Upper lobe of left lung (tissue), 6 donors: ENCODE results near the gene CAMSAP3. TPM values are rescaled to one million over a fixed set of nuclear protein-coding genes. Genes with fewer than 3 reads are reported as not detected.

Experiments used
- ATAC-seq, 2 donors: fragments of 200-7000 bp; cut with Tn5 transposase; one replicate each; pipeline ENCODE4 v1.9.1; 2022; ENCODE audit warnings: mild to moderate bottlenecking in 2 of 2, moderate library complexity in 2 of 2; ENCODE audit not compliant: low FRiP score in 2 of 2
- DNase-seq, 2 donors: peaks; one replicate each; pipeline ENCODE4 v3.0.0-alpha.2; 2019 to 2020
- H3K27ac ChIP-seq, 4 donors: fragments of 200-600 bp; sonication (generic); one replicate each; pipeline ENCODE4 v1.5.1; 2016 to 2019
- H3K27me3 ChIP-seq, 4 donors: fragments of 200-600 bp; sonication (generic); one replicate each; pipeline ENCODE4 v1.5.1; 2017 to 2019
- H3K36me3 ChIP-seq, 4 donors: fragments of 200-600 bp; sonication (generic); one replicate each; pipeline ENCODE4 v1.5.1; 2016 to 2019
- H3K4me1 ChIP-seq, 4 donors: fragments of 200-600 bp; sonication (generic); one replicate each; pipeline ENCODE4 v1.5.1; 2018 to 2019
- H3K4me3 ChIP-seq, 4 donors: fragments of 200-600 bp; sonication (generic); one replicate each; pipeline ENCODE4 v1.5.1; 2017 to 2019; ENCODE audit warnings: mild to moderate bottlenecking in 2 of 4, moderate library complexity in 1 of 4
- H3K9me3 ChIP-seq, 4 donors: fragments of 200-600 bp; sonication (generic); one replicate each; pipeline ENCODE4 v1.5.1; 2018 to 2019
- CTCF ChIP-seq, 6 experiments: fragments of 450-650 bp in 4 of 6; fragments of 200-600 bp in 2 of 6; sonication (generic) in 2 of 6; IDR thresholded peaks; one replicate each; pipeline ENCODE4 v1.5.1; 2016 to 2019; ENCODE audit warnings: antibody characterized with exemption in 6 of 6
- EP300 ChIP-seq, 4 donors: sonication (generic); formaldehyde crosslinking; IDR thresholded peaks; one replicate each; pipeline ENCODE4 v1.5.1; 2017; ENCODE audit warnings: antibody characterized with exemption in 4 of 4, control low read depth in 2 of 4
- POLR2A ChIP-seq, 4 donors: fragments of 450-650 bp; IDR thresholded peaks; one replicate each; pipeline ENCODE4 v1.5.1; 2016 to 2017; ENCODE audit warnings: antibody characterized with exemption in 4 of 4, mild to moderate bottlenecking in 2 of 4
- POLR2AphosphoS5 ChIP-seq, 2 donors: sonication (generic); formaldehyde crosslinking; IDR thresholded peaks; one replicate each; pipeline ENCODE4 v1.5.1; 2017; ENCODE audit warnings: antibody characterized with exemption in 2 of 2
- WGBS, 2 donors: methylation state at CpG; one replicate each; pipeline ENCODE4 v1.1.5; 2017 to 2018; 5-methylcytosine and 5-hydroxymethylcytosine counted together
- total RNA-seq, 6 donors: library from RNA; depleted of rRNA in 4 of 6; stranded (reverse); fragments of >200 nt in 4 of 6; gene quantifications; one replicate each; pipeline versions ENCODE4 v1.1.0 to v1.2.1, GENCODE V29; 2016 to 2021
- donor health status: DM: no; HTN: no; CAD: no; lungs with moderate emphysema.
- donor health status: DM: no; HTN: yes; CAD: no; lungs with severe emphysema.

The CAMSAP3 gene
- total RNA-seq, 6 donors from 2014 or later, result 12.2 to 63.9 (median 31.2) TPM

DNA sequence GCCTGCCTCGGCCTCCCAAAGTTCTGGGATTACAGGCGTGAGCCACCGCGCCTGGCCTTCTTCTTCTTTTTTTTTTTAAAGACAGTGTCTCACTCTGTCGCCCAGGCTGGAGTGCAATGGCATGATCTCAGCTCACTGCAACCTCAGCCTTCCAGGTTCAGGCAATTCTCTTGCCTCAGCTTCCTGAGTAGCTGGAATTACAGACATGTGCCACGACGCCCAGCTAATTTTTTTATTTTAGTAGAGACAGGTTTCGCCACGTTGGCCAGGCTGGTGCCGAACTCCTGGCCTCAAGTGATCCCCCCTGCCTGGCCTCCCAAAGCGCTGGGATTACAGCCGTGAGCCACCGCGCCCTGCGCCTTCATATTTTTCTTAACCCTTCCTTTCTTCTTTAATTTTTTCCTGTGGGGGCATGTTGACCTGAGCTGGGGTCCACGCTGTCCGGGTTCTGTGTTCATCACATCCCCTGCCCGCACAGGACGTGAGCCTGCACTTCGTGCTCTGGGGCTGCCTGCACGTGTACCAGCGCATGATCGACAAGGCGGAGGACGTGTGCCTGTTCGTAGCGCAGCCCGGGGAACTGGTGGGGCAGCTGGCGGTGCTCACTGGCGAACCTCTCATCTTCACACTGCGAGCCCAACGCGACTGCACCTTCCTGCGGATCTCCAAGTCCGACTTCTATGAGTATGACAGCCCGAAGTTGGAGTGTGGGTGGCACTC is 46.1 kb upstream of the CAMSAP3 start:
- WGBS, 2 donors, result 91 to 94% methylated on average over 36 of the region's 36 CpGs
- H3K27ac ChIP-seq, result no peak overlapping the region
- peaks cover 1 to 52% (median 34%) of the 10 kb centered on the region in 4 donors for H3K36me3 ChIP-seq
- TF ChIP-seq POLR2AphosphoS5 (IDR thresholded peaks at IDR 0.05), result no peak
- no peak for TF ChIP-seq EP300 (IDR thresholded peaks at IDR 0.05)
- no peak for TF ChIP-seq POLR2A (IDR thresholded peaks at IDR 0.05)
- no peak for TF ChIP-seq CTCF (IDR thresholded peaks at IDR 0.05)
- H3K27me3 ChIP-seq, result no peaks in the 10 kb centered on the region
- no peaks in the 10 kb centered on the region for H3K9me3 ChIP-seq
- no peak overlapping the region for H3K4me3 ChIP-seq
- ATAC-seq (no peak), DNase-seq (no peak)
- peaks cover 0 to 6% (median 0%) of the 10 kb centered on the region in 4 donors for H3K4me1 ChIP-seq

DNA sequence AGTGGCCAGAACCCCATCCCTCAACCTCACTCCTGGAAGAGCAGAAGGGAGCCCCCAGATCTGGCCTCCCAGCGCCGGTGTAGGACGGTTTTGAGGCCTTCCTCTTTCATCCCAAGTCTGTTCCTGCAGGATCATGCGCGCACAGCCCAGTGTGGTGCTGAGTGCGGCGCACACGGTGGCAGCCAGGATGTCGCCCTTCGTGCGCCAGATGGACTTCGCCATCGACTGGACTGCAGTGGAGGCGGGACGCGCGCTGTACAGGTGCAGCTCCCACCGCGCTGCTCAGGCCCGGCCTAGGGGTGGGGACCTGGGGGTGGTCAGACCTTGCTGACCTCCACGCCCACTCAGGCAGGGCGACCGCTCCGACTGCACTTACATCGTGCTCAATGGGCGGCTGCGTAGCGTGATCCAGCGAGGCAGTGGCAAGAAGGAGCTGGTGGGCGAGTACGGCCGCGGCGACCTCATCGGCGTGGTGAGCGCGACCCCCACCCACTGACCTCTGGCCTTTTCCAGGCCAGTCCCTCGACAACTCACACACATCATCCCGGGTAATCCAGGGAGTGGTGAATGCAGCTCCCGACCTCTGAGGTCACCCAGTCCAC is 45.4 kb upstream of the CAMSAP3 start:
- Histone ChIP-seq H3K4me3 (no peak overlapping the region), H3K9me3 (no peaks in the 10 kb centered on the region), H3K27ac (no peak overlapping the region), H3K4me1 (peaks cover 0 to 6% (median 0%) of the 10 kb centered on the region in 4 donors), H3K27me3 (no peaks in the 10 kb centered on the region), H3K36me3 (peaks cover 5 to 52% (median 37%) of the 10 kb centered on the region in 4 donors)
- 94 to 96% methylated on average over 32 to 41 of the region's 41 CpGs for WGBS, 2 donors
- TF ChIP-seq POLR2AphosphoS5 (IDR thresholded peaks at IDR 0.05), result no peak
- DNase-seq, result peak in 1 of 2 donors; percentile 76
- peak in 1 of 2 donors; percentile 7 for ATAC-seq

DNA sequence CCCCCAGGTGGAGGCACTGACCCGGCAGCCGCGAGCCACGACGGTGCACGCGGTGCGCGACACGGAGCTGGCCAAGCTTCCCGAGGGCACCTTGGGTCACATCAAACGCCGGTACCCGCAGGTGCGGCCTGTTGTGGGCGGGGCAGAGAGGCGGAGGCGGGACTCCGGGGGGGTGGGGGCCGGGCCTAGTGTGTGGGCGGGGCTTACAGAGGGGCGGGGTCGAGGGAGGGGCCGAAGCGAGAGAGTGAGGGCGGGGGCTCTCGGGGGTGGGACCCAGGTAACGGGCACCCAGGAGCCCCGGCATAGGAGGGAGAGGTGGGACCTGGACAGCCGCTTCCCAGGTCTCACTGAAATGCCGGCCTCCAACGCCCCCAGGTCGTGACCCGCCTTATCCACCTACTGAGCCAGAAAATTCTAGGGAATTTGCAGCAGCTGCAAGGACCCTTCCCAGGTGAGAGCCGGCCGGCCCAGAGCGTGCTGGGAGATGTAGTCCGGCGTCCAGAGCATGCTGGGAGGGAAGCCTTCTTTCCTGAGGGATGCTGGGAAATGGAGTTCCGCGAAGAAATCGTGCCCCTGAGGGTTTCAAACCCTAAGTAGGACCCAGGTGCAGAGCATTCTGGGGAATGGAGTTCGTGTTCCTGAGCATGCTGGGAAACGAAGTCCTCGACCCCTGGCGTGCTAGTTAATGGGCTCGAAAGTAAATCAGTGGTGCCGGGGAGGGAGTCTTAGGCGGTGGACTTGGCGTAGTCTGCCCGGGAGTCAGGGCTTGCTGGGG is 44.5 kb upstream of the CAMSAP3 start:
- peak; percentile 86 for DNase-seq
- H3K36me3 ChIP-seq, result peaks cover 5 to 59% (median 43%) of the 10 kb centered on the region in 4 donors

DNA sequence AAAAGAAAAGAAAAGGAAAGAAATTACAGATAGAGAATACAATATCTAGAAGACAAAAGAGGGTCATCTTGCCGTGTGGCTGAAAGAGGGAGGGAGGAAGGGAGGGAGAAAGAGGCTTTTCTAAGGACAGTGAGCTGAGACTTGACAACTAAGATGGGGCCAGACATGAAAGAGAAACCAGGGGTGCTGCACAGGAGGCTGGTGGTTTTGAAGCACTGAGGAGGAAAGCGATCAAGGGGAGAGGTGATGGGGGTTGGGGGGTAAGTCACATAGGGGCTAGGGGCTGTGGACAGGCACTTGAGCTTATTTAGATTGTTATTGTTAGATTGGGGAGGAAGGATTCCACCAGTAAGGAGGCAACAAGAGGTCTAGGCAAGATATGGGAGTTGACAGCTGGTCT is 42.9 kb upstream of the CAMSAP3 start:
- Histone ChIP-seq H3K4me3 (no peak overlapping the region), H3K36me3 (peaks cover 17 to 75% (median 58%) of the 10 kb centered on the region in 4 donors), H3K4me1 (peaks cover 0 to 6% (median 0%) of the 10 kb centered on the region in 4 donors), H3K27ac (no peak overlapping the region), H3K9me3 (no peaks in the 10 kb centered on the region), H3K27me3 (no peaks in the 10 kb centered on the region)
- no peak for ATAC-seq
- no peak for DNase-seq
- no peak for TF ChIP-seq POLR2A (IDR thresholded peaks at IDR 0.05)
- no peak for TF ChIP-seq CTCF (IDR thresholded peaks at IDR 0.05)
- no peak for TF ChIP-seq EP300 (IDR thresholded peaks at IDR 0.05)
- no peak for TF ChIP-seq POLR2AphosphoS5 (IDR thresholded peaks at IDR 0.05)
- WGBS, 2 donors, result 66 to 97% methylated on average over 2 of the region's 2 CpGs

More for the DNA sequence above, 44.5 kb upstream of the CAMSAP3 start:
- no peaks in the 10 kb centered on the region for H3K9me3 ChIP-seq
- WGBS, 2 donors, result 45 to 65% methylated on average over 27 to 35 of the region's 51 CpGs
- peak; percentile 73 to 91 for ATAC-seq
- TF ChIP-seq CTCF (IDR thresholded peaks at IDR 0.05), result no peak
- no peak for TF ChIP-seq EP300 (IDR thresholded peaks at IDR 0.05)
- TF ChIP-seq POLR2A (IDR thresholded peaks at IDR 0.05), result no peak
- peak in 1 of 2 donors; percentile 6 for TF ChIP-seq POLR2AphosphoS5 (IDR thresholded peaks at IDR 0.05)
- H3K27me3 ChIP-seq, result no peaks in the 10 kb centered on the region
- peak overlapping the region in 3 of 4 donors; percentile 34 to 46 (median 39) for H3K4me3 ChIP-seq
- peak overlapping the region in 2 of 4 donors; percentile 23 to 54 for H3K27ac ChIP-seq
- H3K4me1 ChIP-seq, result peaks cover 0 to 6% (median 0%) of the 10 kb centered on the region in 4 donors

GRCh38 chr19:7554565-7554964 is 41.1 kb upstream of the CAMSAP3 start:
- no peak for ATAC-seq
- 60 to 91% methylated on average over 1 to 28 of the region's 28 CpGs for WGBS, 2 donors
- Histone ChIP-seq H3K36me3 (peaks cover 22 to 91% (median 74%) of the 10 kb centered on the region in 4 donors), H3K9me3 (no peaks in the 10 kb centered on the region), H3K27me3 (no peaks in the 10 kb centered on the region), H3K4me3 (no peak overlapping the region), H3K4me1 (peaks cover 0 to 6% (median 0%) of the 10 kb centered on the region in 4 donors), H3K27ac (no peak overlapping the region)
- TF ChIP-seq CTCF (IDR thresholded peaks at IDR 0.05), result no peak
- peak in 1 of 2 donors; percentile 81 for DNase-seq
